OCI-LY7 (cell line): ENCODE results near the gene PADI3. TPM values are rescaled to one million over a fixed set of nuclear protein-coding genes. Genes with fewer than 3 reads are reported as not detected.

Experiments used
- BruUV-seq: library from RNA; stranded (reverse); fragments of 400-500 nt; replicated peaks from 2 replicates; lab custom pipeline; 2021; lab: Mats Ljungman, UMichigan
- CTCF ChIA-PET: fragments of 300-600 bp; sonication (Branson Sonifier 250); formaldehyde crosslinking; loops from one replicate; lab custom pipeline; 2022; ENCODE audit warnings: antibody characterized with exemption; ENCODE audit not compliant: unreplicated experiment; lab: Charles Lee
- POLR2A ChIA-PET: fragments of 300-600 bp; sonication (Branson Sonifier 250); formaldehyde crosslinking; loops from one replicate; lab custom pipeline; 2022; ENCODE audit warnings: antibody characterized with exemption; lab: Charles Lee
- DNase-seq: peaks from one replicate; pipeline ENCODE4 v3.0.0-alpha.2; 2015; ENCODE audit warnings: low spot score
- H2AFZ ChIP-seq: fragments of 200-600 bp; sonication (generic), shearing (Covaris generic); 2 replicates; pipeline ENCODE4 v1.6.1; 2014; ENCODE audit warnings: mild to moderate bottlenecking, antibody characterized with exemption, low read length, moderate library complexity
- H3K27ac ChIP-seq: fragments of 200-600 bp; sonication (generic); 2 replicates; pipeline ENCODE4 v1.5.1; 2014; ENCODE audit warnings: mixed run types, low read depth, mild to moderate bottlenecking, moderate library complexity, low read length, inconsistent platforms; ENCODE audit not compliant: poor library complexity, severe bottlenecking
- H3K36me3 ChIP-seq: fragments of 200-600 bp; sonication (generic); 2 replicates; pipeline ENCODE4 v1.6.1; 2014; ENCODE audit warnings: mild to moderate bottlenecking, antibody characterized with exemption, low read length, moderate library complexity, mixed read lengths; ENCODE audit not compliant: insufficient read depth
- H3K4me1 ChIP-seq: fragments of 200-600 bp; sonication (generic); 2 replicates; pipeline ENCODE4 v1.5.1; 2014; ENCODE audit warnings: mild to moderate bottlenecking, low read length; ENCODE audit not compliant: insufficient read depth, poor library complexity, severe bottlenecking
- H3K4me2 ChIP-seq: fragments of 200-600 bp; sonication (generic); 2 replicates; pipeline ENCODE4 v1.6.1; 2014; ENCODE audit warnings: mild to moderate bottlenecking, low read length
- H3K4me3 ChIP-seq: fragments of 200-600 bp; sonication (generic); 2 replicates; pipeline ENCODE4 v1.5.1; 2014; ENCODE audit warnings: mild to moderate bottlenecking, low read depth, low read length; ENCODE audit not compliant: poor library complexity, severe bottlenecking
- H3K79me2 ChIP-seq: fragments of 200-600 bp; sonication (generic); 2 replicates; pipeline ENCODE4 v1.6.1; 2016; ENCODE audit warnings: low read depth, mild to moderate bottlenecking, low read length, moderate library complexity, mixed read lengths; ENCODE audit not compliant: insufficient read depth
- H3K9me2 ChIP-seq: fragments of 200-600 bp; sonication (generic); 2 replicates; pipeline ENCODE4 v1.6.1; 2016; ENCODE audit warnings: mild to moderate bottlenecking, low read length, mixed read lengths; ENCODE audit not compliant: insufficient read depth
- H3K9me3 ChIP-seq: fragments of 200-600 bp; sonication (generic); 2 replicates; pipeline ENCODE4 v1.6.1; 2014; ENCODE audit warnings: mild to moderate bottlenecking, mixed run types, low read length, mixed read lengths
- H4K20me1 ChIP-seq: fragments of 200-600 bp; sonication (generic); 2 replicates; pipeline ENCODE4 v1.6.1; 2014; ENCODE audit warnings: mild to moderate bottlenecking, antibody characterized with exemption, low read length, moderate library complexity, mixed read lengths; ENCODE audit not compliant: insufficient read depth
- EZH2phosphoT487 ChIP-seq: fragments of 200-600 bp; sonication (generic); IDR thresholded peaks from 2 replicates; pipeline ENCODE4 v1.6.1; 2018; ENCODE audit warnings: low read depth, borderline replicate concordance, mild to moderate bottlenecking, mixed run types, antibody characterized with exemption, low read length, moderate library complexity, mixed read lengths
- intact Hi-C: fragments of 100-400 bp; cut with micrococcal nuclease; formaldehyde crosslinking; loops from one replicate; pipeline ENCODE4 v1.10.0; 2022; ENCODE audit not compliant: unreplicated experiment
- total RNA-seq, 2 experiments: library from RNA; depleted of rRNA in 1 of 2; stranded (reverse); fragments of >200 nt in 1 of 2; shearing (Covaris generic) in 1 of 2; gene quantifications; 2 replicates each; pipeline ENCODE4 v1.2.3, GENCODE V29; 2014 to 2022
- TF ChIP-seq, protein P1 (sequence below): fragments of 200-600 bp; sonication (generic); conservative IDR thresholded peaks from 2 replicates; pipeline ENCODE4 v1.5.1; 2014; ENCODE audit warnings: mild to moderate bottlenecking, antibody characterized with exemption, low read length, moderate library complexity, mixed read lengths

Gene PADI3
- total RNA-seq, 2 experiments from 2014 or later = not detected

DNA sequence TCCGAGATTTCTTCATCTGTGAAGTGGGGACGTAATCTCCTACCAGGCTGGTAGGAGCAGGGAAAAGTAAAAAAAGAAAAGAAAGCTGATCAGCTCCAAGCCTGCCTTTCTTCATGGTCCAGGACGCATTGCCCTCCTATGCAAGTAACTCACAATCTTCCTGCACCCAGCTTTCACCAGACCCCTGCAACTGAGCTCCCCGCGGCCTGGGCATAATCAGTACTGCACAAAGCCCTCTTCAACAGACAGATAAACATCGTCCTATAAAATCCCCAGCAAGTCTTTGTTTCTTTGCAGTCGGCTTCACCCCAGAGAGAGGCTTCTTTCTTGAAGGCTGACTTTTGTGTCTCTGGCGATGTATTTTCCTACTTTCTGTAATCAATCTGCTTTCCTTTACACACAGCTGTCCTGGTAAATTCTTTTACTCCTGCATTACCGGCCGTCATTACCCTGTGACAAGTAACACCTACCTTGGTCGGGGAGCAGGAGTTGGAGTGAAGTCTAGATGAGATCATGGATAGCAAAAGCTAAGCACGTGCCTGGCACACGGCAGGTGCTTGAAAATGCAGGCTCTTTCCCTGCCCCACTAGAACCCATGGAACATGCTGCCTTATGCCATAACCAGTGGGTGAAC is 35.6 kb upstream of the PADI3 start:
- Histone ChIP-seq H3K79me2 (no peaks in the 10 kb centered on the region), H2AFZ (no peak overlapping the region), H3K9me3 (no peaks in the 10 kb centered on the region), H3K27ac (no peak overlapping the region), H3K36me3 (no peaks in the 10 kb centered on the region), H4K20me1 (no peaks in the 10 kb centered on the region), H3K4me3 (no peak overlapping the region), H3K9me2 (no peaks in the 10 kb centered on the region), H3K4me1 (peaks cover under 1% of the 10 kb centered on the region), H3K4me2 (no peak overlapping the region)
- ChIA-PET POLR2A (no interaction called here), CTCF (no interaction called here)
- intact Hi-C loops = no loop called here
- BruUV-seq = no TSS peak
- DNase-seq = no peak
- TF ChIP-seq EZH2phosphoT487 = no peak
- TF ChIP-seq, protein P1, sequence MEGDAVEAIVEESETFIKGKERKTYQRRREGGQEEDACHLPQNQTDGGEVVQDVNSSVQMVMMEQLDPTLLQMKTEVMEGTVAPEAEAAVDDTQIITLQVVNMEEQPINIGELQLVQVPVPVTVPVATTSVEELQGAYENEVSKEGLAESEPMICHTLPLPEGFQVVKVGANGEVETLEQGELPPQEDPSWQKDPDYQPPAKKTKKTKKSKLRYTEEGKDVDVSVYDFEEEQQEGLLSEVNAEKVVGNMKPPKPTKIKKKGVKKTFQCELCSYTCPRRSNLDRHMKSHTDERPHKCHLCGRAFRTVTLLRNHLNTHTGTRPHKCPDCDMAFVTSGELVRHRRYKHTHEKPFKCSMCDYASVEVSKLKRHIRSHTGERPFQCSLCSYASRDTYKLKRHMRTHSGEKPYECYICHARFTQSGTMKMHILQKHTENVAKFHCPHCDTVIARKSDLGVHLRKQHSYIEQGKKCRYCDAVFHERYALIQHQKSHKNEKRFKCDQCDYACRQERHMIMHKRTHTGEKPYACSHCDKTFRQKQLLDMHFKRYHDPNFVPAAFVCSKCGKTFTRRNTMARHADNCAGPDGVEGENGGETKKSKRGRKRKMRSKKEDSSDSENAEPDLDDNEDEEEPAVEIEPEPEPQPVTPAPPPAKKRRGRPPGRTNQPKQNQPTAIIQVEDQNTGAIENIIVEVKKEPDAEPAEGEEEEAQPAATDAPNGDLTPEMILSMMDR = no peak

DNA sequence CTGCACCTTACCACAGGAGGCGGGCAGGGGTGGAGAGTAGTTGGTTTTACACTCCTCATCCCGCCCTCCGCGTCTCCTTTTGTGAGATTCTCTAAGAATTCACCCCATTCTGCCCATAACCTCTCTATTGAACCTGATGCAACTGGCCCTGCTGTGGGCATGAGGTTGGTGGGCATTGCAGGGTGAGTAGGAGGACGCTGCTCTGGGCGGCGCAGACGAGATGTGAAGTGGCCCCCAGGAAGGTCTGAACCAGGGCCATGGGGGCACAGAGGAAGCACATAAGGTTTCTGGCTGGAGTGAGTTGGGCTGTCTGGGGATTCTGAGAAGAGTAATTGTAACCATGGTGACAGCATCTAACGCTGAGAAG is 35.1 kb upstream of the PADI3 start:
- H3K4me2 ChIP-seq = no peak overlapping the region
- CTCF ChIA-PET = no interaction called here

More for the DNA sequence above, 35.1 kb upstream of the PADI3 start:
- H3K4me3 ChIP-seq = no peak overlapping the region
- H3K27ac ChIP-seq = no peak overlapping the region
- intact Hi-C loops = no loop called here
- DNase-seq = no peak
- H2AFZ ChIP-seq = no peak overlapping the region
- POLR2A ChIA-PET = no interaction called here
- no TSS peak for BruUV-seq
- no peaks in the 10 kb centered on the region for H3K79me2 ChIP-seq
- no peaks in the 10 kb centered on the region for H4K20me1 ChIP-seq
- TF ChIP-seq, protein P1 = no peak
- TF ChIP-seq EZH2phosphoT487 = no peak
- no peaks in the 10 kb centered on the region for H3K4me1 ChIP-seq
- no peaks in the 10 kb centered on the region for H3K9me2 ChIP-seq
- H3K36me3 ChIP-seq = no peaks in the 10 kb centered on the region
- H3K9me3 ChIP-seq = no peaks in the 10 kb centered on the region
